IMR-90 (cell line): ENCODE data around the gene CEP170B. TPM values are rescaled to one million over a fixed set of nuclear protein-coding genes. Genes with fewer than 3 reads are reported as not detected.

Experiments
- CEBPB ChIP-seq: IDR thresholded peaks from 2 replicates; pipeline ENCODE4 v1.6.1; 2012; ENCODE audit warnings: low read depth, low read length, improper control_type of control experiment
- NFE2L2 ChIP-seq: fragments of 150-350 bp; IDR thresholded peaks from 2 replicates; pipeline ENCODE4 v1.6.1; 2016; ENCODE audit warnings: low read depth, mild to moderate bottlenecking, low read length
- polyA plus RNA-seq, 3 experiments: library from polyadenylated mRNA; depleted of rRNA; stranded (reverse); fragments of >200 nt; gene quantifications; 2 replicates each; pipeline ENCODE4 v1.2.3, GENCODE V29; 2012; ENCODE audit warnings: low replicate concordance in 1 of 3
- total RNA-seq: library from RNA; depleted of rRNA; stranded (reverse); fragments of >200 nt; gene quantifications from 2 replicates; pipeline ENCODE4 v1.2.3, GENCODE V29; 2012
- TF ChIP-seq, protein P1 (sequence below): fragments of 150-350 bp; IDR thresholded peaks from 2 replicates; pipeline ENCODE4 v1.6.1; 2017; ENCODE audit warnings: mild to moderate bottlenecking, antibody characterized with exemption, low read length, low read depth
- TF ChIP-seq, protein P2 (sequence below): fragments of 150-350 bp; IDR thresholded peaks from 2 replicates; pipeline ENCODE4 v1.6.1; 2016; ENCODE audit warnings: low read depth, mild to moderate bottlenecking, low read length, moderate library complexity, borderline replicate concordance

The CEP170B gene
- total and polyA plus RNA-seq, 2 of the 4 experiments (the other 2 are of a cell fraction): 3.6 to 13.1 TPM

DNA sequence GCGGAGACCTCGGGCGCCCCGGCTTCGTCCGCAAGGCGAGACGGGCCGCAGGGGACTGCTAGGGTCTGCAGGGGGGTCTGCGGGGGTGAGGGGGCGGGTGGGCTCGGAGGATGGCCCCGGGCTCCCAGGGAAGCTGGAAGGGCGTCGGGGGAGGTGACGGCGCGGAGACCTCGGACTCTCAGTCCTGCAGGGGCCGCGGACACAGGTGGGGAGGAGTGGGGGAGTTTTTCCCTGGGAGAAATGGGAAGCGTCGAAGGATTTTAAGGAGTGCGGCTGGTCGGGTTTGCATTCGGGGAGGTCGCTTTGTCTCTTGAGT lies 38.2 kb upstream of the CEP170B start (continued):
- TF ChIP-seq, protein P1, sequence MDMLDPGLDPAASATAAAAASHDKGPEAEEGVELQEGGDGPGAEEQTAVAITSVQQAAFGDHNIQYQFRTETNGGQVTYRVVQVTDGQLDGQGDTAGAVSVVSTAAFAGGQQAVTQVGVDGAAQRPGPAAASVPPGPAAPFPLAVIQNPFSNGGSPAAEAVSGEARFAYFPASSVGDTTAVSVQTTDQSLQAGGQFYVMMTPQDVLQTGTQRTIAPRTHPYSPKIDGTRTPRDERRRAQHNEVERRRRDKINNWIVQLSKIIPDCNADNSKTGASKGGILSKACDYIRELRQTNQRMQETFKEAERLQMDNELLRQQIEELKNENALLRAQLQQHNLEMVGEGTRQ: no peak
- TF ChIP-seq NFE2L2: no peak
- TF ChIP-seq CEBPB: no peak
- TF ChIP-seq, protein P2, sequence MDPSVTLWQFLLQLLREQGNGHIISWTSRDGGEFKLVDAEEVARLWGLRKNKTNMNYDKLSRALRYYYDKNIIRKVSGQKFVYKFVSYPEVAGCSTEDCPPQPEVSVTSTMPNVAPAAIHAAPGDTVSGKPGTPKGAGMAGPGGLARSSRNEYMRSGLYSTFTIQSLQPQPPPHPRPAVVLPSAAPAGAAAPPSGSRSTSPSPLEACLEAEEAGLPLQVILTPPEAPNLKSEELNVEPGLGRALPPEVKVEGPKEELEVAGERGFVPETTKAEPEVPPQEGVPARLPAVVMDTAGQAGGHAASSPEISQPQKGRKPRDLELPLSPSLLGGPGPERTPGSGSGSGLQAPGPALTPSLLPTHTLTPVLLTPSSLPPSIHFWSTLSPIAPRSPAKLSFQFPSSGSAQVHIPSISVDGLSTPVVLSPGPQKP: no peak
